Central memory CD8-positive, alpha-beta T cell (primary cell): Measurements from ENCODE around the gene SMAD7.
A peak's percentile ranks its signal among the peaks of the same experiment; 100 is the strongest.
"Not testable (repeated sequence)": the region's sequence is repeated elsewhere in the genome, so short reads cannot be mapped to it uniquely, and the experiment has no call there.

Experiments
- ATAC-seq: fragments of 150-1000 bp; cut with Tn5 transposase; replicated peaks from 2 replicates; pipeline ENCODE4 v1.10.0; 2022; ENCODE audit warnings: mild to moderate bottlenecking, moderate FRiP score, moderate number of reproducible peaks; ENCODE audit not compliant: poor library complexity, severe bottlenecking; ENCODE audit errors: extremely low read depth
- DNase-seq, 2 donors: peaks; one replicate each; pipeline ENCODE4 v3.0.0; 2021; ENCODE audit warnings: low spot score in 2 of 2
- H3K27ac Mint-ChIP-seq: one replicate; pipeline ENCODE4 v1.8.0; 2022; ENCODE audit warnings: low read depth, mild to moderate bottlenecking, moderate library complexity, mixed read lengths
- H3K27me3 Mint-ChIP-seq: one replicate; pipeline ENCODE4 v1.8.0; 2022; ENCODE audit warnings: mixed read lengths
- H3K36me3 Mint-ChIP-seq: one replicate; pipeline ENCODE4 v1.8.0; 2022; ENCODE audit warnings: mild to moderate bottlenecking, moderate library complexity, mixed read lengths; ENCODE audit not compliant: insufficient read depth
- H3K4me1 Mint-ChIP-seq: one replicate; pipeline ENCODE4 v1.8.0; 2022; ENCODE audit warnings: mixed read lengths
- H3K4me3 Mint-ChIP-seq: one replicate; pipeline ENCODE4 v1.8.0; 2022; ENCODE audit warnings: mild to moderate bottlenecking, moderate library complexity, mixed read lengths
- H3K9me3 Mint-ChIP-seq: one replicate; pipeline ENCODE4 v1.8.0; 2022; ENCODE audit warnings: mixed read lengths

Gene SMAD7

GRCh38 chr18:48871391-48872166, 79.2 kb downstream of the SMAD7 start:
- no peaks in the 10 kb centered on the region for H3K9me3 Mint-ChIP-seq
- H3K36me3 Mint-ChIP-seq = peaks cover 10% of the 10 kb centered on the region
- H3K27me3 Mint-ChIP-seq = no peaks in the 10 kb centered on the region
- H3K4me3 Mint-ChIP-seq = no peak overlapping the region
- no peak for DNase-seq
- no peak for ATAC-seq
- peaks cover 50% of the 10 kb centered on the region for H3K4me1 Mint-ChIP-seq
- peak overlapping the region; percentile 84 for H3K27ac Mint-ChIP-seq

DNA sequence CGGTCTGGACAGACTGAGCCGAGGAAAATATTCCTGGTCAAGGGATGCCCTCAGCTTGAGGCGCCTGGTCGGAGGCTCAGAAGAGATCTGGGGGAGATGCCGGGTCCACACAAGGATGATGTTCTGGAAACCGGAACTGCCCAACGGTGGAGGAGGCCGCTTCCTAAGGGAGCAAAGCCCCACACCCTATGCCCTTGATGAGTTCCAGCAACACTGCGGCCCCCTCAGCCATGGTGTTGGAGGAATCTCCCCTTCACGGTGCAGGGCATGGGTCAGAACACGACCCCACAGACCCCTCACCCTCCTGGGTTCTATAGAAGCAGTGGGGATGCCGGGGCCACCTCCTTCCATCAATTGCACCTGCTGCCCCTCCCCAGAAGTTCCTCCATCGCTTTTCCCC, 79.8 kb downstream of the SMAD7 start:
- Mint-ChIP-seq H3K36me3 (peaks cover 10% of the 10 kb centered on the region), H3K4me1 (peaks cover 47% of the 10 kb centered on the region), H3K27ac (peak overlapping the region; percentile 84)
- not testable (repeated sequence) for ATAC-seq, H3K27me3 Mint-ChIP-seq, DNase-seq, H3K4me3 Mint-ChIP-seq, H3K9me3 Mint-ChIP-seq
